Measurements from ENCODE around the gene TXNDC2.
A peak's percentile ranks its signal among the peaks of the same experiment; 100 is the strongest.

Gene TXNDC2

DNA sequence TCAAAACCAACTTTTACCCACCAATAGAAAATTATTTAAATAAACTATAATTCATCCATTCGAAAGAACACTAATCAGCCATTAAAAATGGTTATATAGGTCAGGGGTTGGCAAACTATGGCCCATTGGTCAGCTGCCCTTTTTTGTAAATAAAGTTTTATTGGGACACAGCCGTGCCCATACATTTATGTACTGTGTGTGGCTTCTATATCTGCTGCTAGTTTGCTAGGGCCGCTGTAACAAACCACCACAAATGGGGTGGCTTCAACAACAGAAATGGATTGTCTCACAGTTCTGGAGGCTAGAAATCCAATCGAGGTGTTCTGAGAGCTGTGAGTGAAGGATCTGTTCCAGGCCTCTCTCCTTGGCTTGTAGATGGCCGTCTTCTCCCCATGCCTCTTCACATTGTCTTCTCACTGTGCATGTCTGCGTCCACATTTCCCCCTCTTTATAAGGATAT lies 7.0 kb upstream of the TXNDC2 start:
- Histone ChIP-seq H2BK15ac (replicated peaks; ENCODE audit: low read depth) (no peak overlapping the region), H3K79me1 (ENCODE audit: low read length) (no peaks in the 10 kb centered on the region), H3K4ac (ENCODE audit: low read depth, low read length) (no peak overlapping the region), H3K18ac (ENCODE audit: low read length) (no peak overlapping the region), H2AK5ac (ENCODE audit: low read length) (no peak overlapping the region), H3K4me2 (ENCODE audit: low read length) (no peak overlapping the region), H2BK120ac (ENCODE audit: low read depth, low read length) (no peak overlapping the region), H3K36me3 (ENCODE audit: control insufficient read depth, insufficient read depth, low read length) (no peaks in the 10 kb centered on the region), H3K27me3 (ENCODE audit: insufficient read depth, low read length, poor library complexity) (no peaks in the 10 kb centered on the region), H2BK5ac (ENCODE audit: low read length) (no peak overlapping the region), H3K79me2 (ENCODE audit: control insufficient read depth, insufficient read depth, low read length) (no peaks in the 10 kb centered on the region), H3K56ac (ENCODE audit: low read length) (peak overlapping the region; percentile 8), H3K27ac (ENCODE audit: low read depth, low read length) (no peak overlapping the region), H4K5ac (ENCODE audit: low read length) (no peak overlapping the region), H3K9ac (ENCODE audit: low read length) (no peak overlapping the region), H3K4me3 (ENCODE audit: low read length) (no peak overlapping the region), H3K23ac (ENCODE audit: low read length) (no peak overlapping the region), H3K4me1 (ENCODE audit: control insufficient read depth, low read depth, low read length) (peaks cover 4% of the 10 kb centered on the region), H4K8ac (ENCODE audit: low read depth, low read length) (no peak overlapping the region)
- DNase-seq, result no peak
- no CpG with 5 or more reads among the region's 6 CpGs for WGBS (ENCODE audit: extremely low coverage, insufficient coverage, low lambda C conversion rate)

DNA sequence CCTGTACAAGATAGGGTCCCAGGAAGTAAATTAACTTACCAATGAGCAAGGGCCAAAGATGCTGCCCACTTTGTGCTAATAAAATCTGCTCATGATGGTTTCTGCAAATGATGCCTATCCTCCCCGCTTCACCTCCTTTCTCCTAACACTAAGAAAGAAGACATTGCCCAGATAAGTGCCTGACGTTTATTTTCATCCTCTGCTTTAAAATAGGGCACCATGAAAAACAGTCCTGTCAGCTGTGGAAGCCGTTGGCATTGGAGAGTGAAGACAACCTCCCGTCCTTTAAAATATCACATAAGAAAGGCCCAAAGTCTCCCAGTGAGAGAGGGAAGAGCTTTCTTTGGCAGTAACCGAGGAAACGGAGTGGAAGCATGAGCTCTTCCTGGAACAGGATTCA lies 1.7 kb upstream of the TXNDC2 start:
- Histone ChIP-seq H3K18ac (ENCODE audit: low read length) (no peak overlapping the region), H3K23ac (ENCODE audit: low read length) (no peak overlapping the region), H3K9ac (ENCODE audit: low read length) (no peak overlapping the region), H3K27me3 (ENCODE audit: insufficient read depth, low read length, poor library complexity) (no peaks in the 10 kb centered on the region), H3K79me1 (ENCODE audit: low read length) (no peaks in the 10 kb centered on the region), H3K36me3 (ENCODE audit: control insufficient read depth, insufficient read depth, low read length) (no peaks in the 10 kb centered on the region), H2BK15ac (replicated peaks; ENCODE audit: low read depth) (no peak overlapping the region), H3K4me3 (ENCODE audit: low read length) (no peak overlapping the region), H2BK120ac (ENCODE audit: low read depth, low read length) (no peak overlapping the region), H3K4me1 (ENCODE audit: control insufficient read depth, low read depth, low read length) (no peaks in the 10 kb centered on the region), H2BK5ac (ENCODE audit: low read length) (no peak overlapping the region), H3K4me2 (ENCODE audit: low read length) (no peak overlapping the region), H3K79me2 (ENCODE audit: control insufficient read depth, insufficient read depth, low read length) (no peaks in the 10 kb centered on the region), H4K8ac (ENCODE audit: low read depth, low read length) (no peak overlapping the region), H3K4ac (ENCODE audit: low read depth, low read length) (no peak overlapping the region), H2AK5ac (ENCODE audit: low read length) (no peak overlapping the region), H3K56ac (ENCODE audit: low read length) (no peak overlapping the region), H4K5ac (ENCODE audit: low read length) (no peak overlapping the region), H3K27ac (ENCODE audit: low read depth, low read length) (no peak overlapping the region)
- DNase-seq, result no peak
- WGBS (ENCODE audit: extremely low coverage, insufficient coverage, low lambda C conversion rate), result no CpG with 5 or more reads among the region's 6 CpGs

DNA sequence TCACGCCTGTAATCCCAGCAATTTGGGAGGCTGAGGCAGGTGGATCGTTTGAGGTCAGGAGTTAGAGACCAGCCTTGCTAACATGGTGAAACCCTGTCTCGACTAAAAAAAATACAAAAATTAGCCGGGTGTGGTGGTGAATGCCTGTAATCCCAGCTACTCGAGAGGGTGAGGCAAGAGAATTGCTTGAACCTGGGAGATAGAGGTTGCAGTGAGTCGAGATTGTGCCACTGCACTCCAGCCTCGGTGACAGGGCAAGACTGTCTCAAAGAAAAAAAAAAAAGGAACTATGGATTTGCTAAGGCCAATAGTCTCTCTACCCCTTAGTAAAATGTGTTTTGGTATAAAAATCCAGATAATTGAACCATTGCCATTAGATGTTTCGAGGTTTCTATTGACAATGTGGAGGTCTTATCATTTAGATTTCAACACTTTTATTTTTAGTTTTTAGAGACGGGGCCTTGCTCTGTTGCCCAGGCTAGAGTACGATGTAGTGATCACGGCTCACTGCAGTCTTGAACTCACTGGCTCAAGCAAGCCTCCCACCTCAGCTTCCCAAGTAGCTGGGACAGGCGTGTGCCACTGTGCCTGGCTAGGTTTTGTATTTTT lies 1.1 kb upstream of the TXNDC2 start:
- no peak overlapping the region for H3K27ac ChIP-seq (ENCODE audit: low read depth, low read length)
- H3K27me3 ChIP-seq (ENCODE audit: insufficient read depth, low read length, poor library complexity), result no peaks in the 10 kb centered on the region
- no peak overlapping the region for H4K8ac ChIP-seq (ENCODE audit: low read depth, low read length)
- no peak overlapping the region for H3K18ac ChIP-seq (ENCODE audit: low read length)
- H3K4ac ChIP-seq (ENCODE audit: low read depth, low read length), result no peak overlapping the region
- H3K4me3 ChIP-seq (ENCODE audit: low read length), result no peak overlapping the region
- no peak for DNase-seq
- no peak overlapping the region for H2BK5ac ChIP-seq (ENCODE audit: low read length)
- H3K79me1 ChIP-seq (ENCODE audit: low read length), result no peaks in the 10 kb centered on the region
- H3K36me3 ChIP-seq (ENCODE audit: control insufficient read depth, insufficient read depth, low read length), result no peaks in the 10 kb centered on the region
- no peak overlapping the region for H2BK120ac ChIP-seq (ENCODE audit: low read depth, low read length)
- no peaks in the 10 kb centered on the region for H3K79me2 ChIP-seq (ENCODE audit: control insufficient read depth, insufficient read depth, low read length)
- no peak overlapping the region for H3K4me2 ChIP-seq (ENCODE audit: low read length)
- H3K56ac ChIP-seq (ENCODE audit: low read length), result no peak overlapping the region
- H3K9ac ChIP-seq (ENCODE audit: low read length), result no peak overlapping the region
- H4K5ac ChIP-seq (ENCODE audit: low read length), result no peak overlapping the region
- no peaks in the 10 kb centered on the region for H3K4me1 ChIP-seq (ENCODE audit: control insufficient read depth, low read depth, low read length)
- no CpG with 5 or more reads among the region's 12 CpGs for WGBS (ENCODE audit: extremely low coverage, insufficient coverage, low lambda C conversion rate)
- no peak overlapping the region for H2AK5ac ChIP-seq (ENCODE audit: low read length)
- H2BK15ac ChIP-seq (replicated peaks; ENCODE audit: low read depth), result no peak overlapping the region
- H3K23ac ChIP-seq (ENCODE audit: low read length), result no peak overlapping the region

DNA sequence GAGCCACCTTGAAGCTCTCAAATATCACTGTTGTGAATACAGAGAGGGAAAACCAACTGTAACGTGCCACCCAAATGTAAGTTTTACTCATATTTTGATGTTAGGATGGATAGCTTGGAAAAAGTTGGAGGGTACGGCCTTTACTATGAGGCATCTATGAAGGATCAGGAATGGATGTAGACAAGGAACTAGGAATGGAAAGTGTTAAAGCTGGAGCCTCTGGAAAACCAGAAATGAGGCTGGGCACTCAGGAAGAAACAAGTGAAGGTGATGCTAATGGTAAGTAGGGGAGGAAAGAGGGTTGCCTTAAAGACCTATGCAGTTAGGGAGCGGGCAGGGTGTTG lies 204 bp downstream of the TXNDC2 start:
- no peak overlapping the region for H3K56ac ChIP-seq (ENCODE audit: low read length)
- no peak overlapping the region for H3K9ac ChIP-seq (ENCODE audit: low read length)
- WGBS (ENCODE audit: extremely low coverage, insufficient coverage, low lambda C conversion rate), result no CpG with 5 or more reads among the region's 3 CpGs
- no peak overlapping the region for H3K23ac ChIP-seq (ENCODE audit: low read length)
- H3K18ac ChIP-seq (ENCODE audit: low read length), result no peak overlapping the region
- H2BK15ac ChIP-seq (replicated peaks; ENCODE audit: low read depth), result no peak overlapping the region
- no peaks in the 10 kb centered on the region for H3K79me2 ChIP-seq (ENCODE audit: control insufficient read depth, insufficient read depth, low read length)
- DNase-seq, result no peak
- H3K4ac ChIP-seq (ENCODE audit: low read depth, low read length), result no peak overlapping the region
- H3K4me2 ChIP-seq (ENCODE audit: low read length), result no peak overlapping the region
- H2BK5ac ChIP-seq (ENCODE audit: low read length), result no peak overlapping the region
- H3K4me3 ChIP-seq (ENCODE audit: low read length), result no peak overlapping the region
- H4K5ac ChIP-seq (ENCODE audit: low read length), result no peak overlapping the region
- no peaks in the 10 kb centered on the region for H3K36me3 ChIP-seq (ENCODE audit: control insufficient read depth, insufficient read depth, low read length)
- H2AK5ac ChIP-seq (ENCODE audit: low read length), result no peak overlapping the region
- H3K27me3 ChIP-seq (ENCODE audit: insufficient read depth, low read length, poor library complexity), result no peaks in the 10 kb centered on the region
- no peaks in the 10 kb centered on the region for H3K79me1 ChIP-seq (ENCODE audit: low read length)
- no peak overlapping the region for H4K8ac ChIP-seq (ENCODE audit: low read depth, low read length)
- no peak overlapping the region for H2BK120ac ChIP-seq (ENCODE audit: low read depth, low read length)
- H3K27ac ChIP-seq (ENCODE audit: low read depth, low read length), result no peak overlapping the region
- no peaks in the 10 kb centered on the region for H3K4me1 ChIP-seq (ENCODE audit: control insufficient read depth, low read depth, low read length)

DNA sequence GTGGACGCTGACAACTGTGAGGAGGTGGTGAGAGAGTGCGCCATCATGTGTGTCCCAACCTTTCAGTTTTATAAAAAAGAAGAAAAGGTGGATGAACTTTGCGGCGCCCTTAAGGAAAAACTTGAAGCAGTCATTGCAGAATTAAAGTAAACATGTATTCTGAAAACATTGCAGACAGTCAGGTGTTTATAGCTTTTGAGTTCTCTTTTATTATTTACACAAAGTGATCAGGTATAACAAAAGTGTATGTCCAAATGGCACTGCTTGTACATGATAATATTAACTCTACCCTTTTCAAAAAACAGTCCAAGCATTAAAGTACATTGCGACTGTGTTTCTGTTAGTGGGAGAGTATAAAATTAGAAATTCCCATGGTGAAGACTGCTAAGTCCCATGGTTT lies 2.2 kb downstream of the TXNDC2 start:
- no peak overlapping the region for H2BK5ac ChIP-seq (ENCODE audit: low read length)
- no peak overlapping the region for H3K4me3 ChIP-seq (ENCODE audit: low read length)
- no peak overlapping the region for H2BK15ac ChIP-seq (replicated peaks; ENCODE audit: low read depth)
- H3K4ac ChIP-seq (ENCODE audit: low read depth, low read length), result no peak overlapping the region
- no peaks in the 10 kb centered on the region for H3K36me3 ChIP-seq (ENCODE audit: control insufficient read depth, insufficient read depth, low read length)
- H4K8ac ChIP-seq (ENCODE audit: low read depth, low read length), result no peak overlapping the region
- H3K56ac ChIP-seq (ENCODE audit: low read length), result no peak overlapping the region
- no peak overlapping the region for H3K4me2 ChIP-seq (ENCODE audit: low read length)
- no peak overlapping the region for H3K27ac ChIP-seq (ENCODE audit: low read depth, low read length)
- no peaks in the 10 kb centered on the region for H3K27me3 ChIP-seq (ENCODE audit: insufficient read depth, low read length, poor library complexity)
- no peak overlapping the region for H4K5ac ChIP-seq (ENCODE audit: low read length)
- no peaks in the 10 kb centered on the region for H3K79me2 ChIP-seq (ENCODE audit: control insufficient read depth, insufficient read depth, low read length)
- no peaks in the 10 kb centered on the region for H3K4me1 ChIP-seq (ENCODE audit: control insufficient read depth, low read depth, low read length)
- H3K23ac ChIP-seq (ENCODE audit: low read length), result no peak overlapping the region
- no peak overlapping the region for H3K18ac ChIP-seq (ENCODE audit: low read length)
- H3K79me1 ChIP-seq (ENCODE audit: low read length), result no peaks in the 10 kb centered on the region
- WGBS (ENCODE audit: extremely low coverage, insufficient coverage, low lambda C conversion rate), result no CpG with 5 or more reads among the region's 5 CpGs
- no peak overlapping the region for H2AK5ac ChIP-seq (ENCODE audit: low read length)
- H3K9ac ChIP-seq (ENCODE audit: low read length), result no peak overlapping the region
- no peak overlapping the region for H2BK120ac ChIP-seq (ENCODE audit: low read depth, low read length)
- no peak for DNase-seq

- Histone ChIP-seq H2AK5ac (ENCODE audit: low read length) (no peak overlapping the region), H3K27me3 (ENCODE audit: insufficient read depth, low read length, poor library complexity) (no peaks in the 10 kb centered on the region), H2BK5ac (ENCODE audit: low read length) (no peak overlapping the region), H3K4me1 (ENCODE audit: control insufficient read depth, low read depth, low read length) (no peaks in the 10 kb centered on the region), H3K27ac (ENCODE audit: low read depth, low read length) (no peak overlapping the region), H3K56ac (ENCODE audit: low read length) (no peak overlapping the region), H3K4me3 (ENCODE audit: low read length) (no peak overlapping the region), H4K8ac (ENCODE audit: low read depth, low read length) (no peak overlapping the region), H3K9ac (ENCODE audit: low read length) (no peak overlapping the region), H4K5ac (ENCODE audit: low read length) (no peak overlapping the region), H3K23ac (ENCODE audit: low read length) (no peak overlapping the region), H3K79me2 (ENCODE audit: control insufficient read depth, insufficient read depth, low read length) (no peaks in the 10 kb centered on the region), H3K79me1 (ENCODE audit: low read length) (no peaks in the 10 kb centered on the region), H3K4me2 (ENCODE audit: low read length) (no peak overlapping the region), H3K18ac (ENCODE audit: low read length) (no peak overlapping the region), H3K36me3 (ENCODE audit: control insufficient read depth, insufficient read depth, low read length) (no peaks in the 10 kb centered on the region), H3K4ac (ENCODE audit: low read depth, low read length) (no peak overlapping the region), H2BK120ac (ENCODE audit: low read depth, low read length) (no peak overlapping the region), H2BK15ac (replicated peaks; ENCODE audit: low read depth) (no peak overlapping the region)
- DNase-seq, result no peak
- no CpG with 5 or more reads among the region's 5 CpGs for WGBS (ENCODE audit: extremely low coverage, insufficient coverage, low lambda C conversion rate)
Measured at GRCh38 chr18:9890196-9890595, 4.4 kb downstream of the TXNDC2 start.

All from mesendoderm (in vitro differentiated cells).